Stomach (tissue), 4 donors: ENCODE data around the gene ZDHHC1.

Source experiments
- EP300 ChIP-seq: sonication (generic); formaldehyde crosslinking; IDR thresholded peaks from one replicate; pipeline ENCODE4 v1.6.1; 2017; ENCODE audit warnings: antibody characterized with exemption
- POLR2A ChIP-seq, 4 donors: fragments of 450-650 bp; IDR thresholded peaks; one replicate each; pipeline ENCODE4 v1.6.1; 2016; ENCODE audit warnings: antibody characterized with exemption in 4 of 4, control low read depth in 2 of 4, mild to moderate bottlenecking in 1 of 4, moderate library complexity in 1 of 4
- POLR2AphosphoS5 ChIP-seq, 3 donors: sonication (generic); formaldehyde crosslinking; IDR thresholded peaks; one replicate each; pipeline ENCODE4 v1.6.1; 2016; ENCODE audit warnings: antibody characterized with exemption in 3 of 3
- TF ChIP-seq, protein P1 (sequence below), 7 experiments: fragments of 450-650 bp in 4 of 7; fragments of 200-600 bp in 3 of 7; sonication (generic) in 3 of 7; IDR thresholded peaks; one replicate each; pipeline ENCODE4 v1.5.1; 2016 to 2019; ENCODE audit warnings: antibody characterized with exemption in 7 of 7, control low read depth in 2 of 7, mild to moderate bottlenecking in 1 of 7

GRCh38 chr16:67404740-67405226 lies 11.5 kb downstream of the ZDHHC1 start:
- TF ChIP-seq, protein P1, sequence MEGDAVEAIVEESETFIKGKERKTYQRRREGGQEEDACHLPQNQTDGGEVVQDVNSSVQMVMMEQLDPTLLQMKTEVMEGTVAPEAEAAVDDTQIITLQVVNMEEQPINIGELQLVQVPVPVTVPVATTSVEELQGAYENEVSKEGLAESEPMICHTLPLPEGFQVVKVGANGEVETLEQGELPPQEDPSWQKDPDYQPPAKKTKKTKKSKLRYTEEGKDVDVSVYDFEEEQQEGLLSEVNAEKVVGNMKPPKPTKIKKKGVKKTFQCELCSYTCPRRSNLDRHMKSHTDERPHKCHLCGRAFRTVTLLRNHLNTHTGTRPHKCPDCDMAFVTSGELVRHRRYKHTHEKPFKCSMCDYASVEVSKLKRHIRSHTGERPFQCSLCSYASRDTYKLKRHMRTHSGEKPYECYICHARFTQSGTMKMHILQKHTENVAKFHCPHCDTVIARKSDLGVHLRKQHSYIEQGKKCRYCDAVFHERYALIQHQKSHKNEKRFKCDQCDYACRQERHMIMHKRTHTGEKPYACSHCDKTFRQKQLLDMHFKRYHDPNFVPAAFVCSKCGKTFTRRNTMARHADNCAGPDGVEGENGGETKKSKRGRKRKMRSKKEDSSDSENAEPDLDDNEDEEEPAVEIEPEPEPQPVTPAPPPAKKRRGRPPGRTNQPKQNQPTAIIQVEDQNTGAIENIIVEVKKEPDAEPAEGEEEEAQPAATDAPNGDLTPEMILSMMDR (IDR thresholded peaks at IDR 0.05), result no peak
- TF ChIP-seq POLR2A (IDR thresholded peaks at IDR 0.05) (no peak), POLR2AphosphoS5 (IDR thresholded peaks at IDR 0.05) (peak; percentile 5 to 91 (median 82)), EP300 (no peak)
